ENCODE data around the gene NCKAP5. TPM values are rescaled to one million over a fixed set of nuclear protein-coding genes. Genes with fewer than 3 reads are reported as not detected.

Gene NCKAP5
- total RNA-seq, 1 donor from 2014 or later = 0.46 TPM

GRCh38 chr2:133421516-133422324 is 146.5 kb downstream of the NCKAP5 start:
- Mint-ChIP-seq H3K4me1 (ENCODE audit: unreplicated experiment) (no peaks in the 10 kb centered on the region), H3K27me3 (ENCODE audit: unreplicated experiment) (peaks cover 13% of the 10 kb centered on the region), H3K9me3 (ENCODE audit: unreplicated experiment) (no peaks in the 10 kb centered on the region), H3K4me3 (ENCODE audit: unreplicated experiment) (no peak overlapping the region), H3K36me3 (ENCODE audit: unreplicated experiment) (no peaks in the 10 kb centered on the region), H3K27ac (ENCODE audit: unreplicated experiment) (no peak overlapping the region)
- TF ChIP-seq, protein P1, sequence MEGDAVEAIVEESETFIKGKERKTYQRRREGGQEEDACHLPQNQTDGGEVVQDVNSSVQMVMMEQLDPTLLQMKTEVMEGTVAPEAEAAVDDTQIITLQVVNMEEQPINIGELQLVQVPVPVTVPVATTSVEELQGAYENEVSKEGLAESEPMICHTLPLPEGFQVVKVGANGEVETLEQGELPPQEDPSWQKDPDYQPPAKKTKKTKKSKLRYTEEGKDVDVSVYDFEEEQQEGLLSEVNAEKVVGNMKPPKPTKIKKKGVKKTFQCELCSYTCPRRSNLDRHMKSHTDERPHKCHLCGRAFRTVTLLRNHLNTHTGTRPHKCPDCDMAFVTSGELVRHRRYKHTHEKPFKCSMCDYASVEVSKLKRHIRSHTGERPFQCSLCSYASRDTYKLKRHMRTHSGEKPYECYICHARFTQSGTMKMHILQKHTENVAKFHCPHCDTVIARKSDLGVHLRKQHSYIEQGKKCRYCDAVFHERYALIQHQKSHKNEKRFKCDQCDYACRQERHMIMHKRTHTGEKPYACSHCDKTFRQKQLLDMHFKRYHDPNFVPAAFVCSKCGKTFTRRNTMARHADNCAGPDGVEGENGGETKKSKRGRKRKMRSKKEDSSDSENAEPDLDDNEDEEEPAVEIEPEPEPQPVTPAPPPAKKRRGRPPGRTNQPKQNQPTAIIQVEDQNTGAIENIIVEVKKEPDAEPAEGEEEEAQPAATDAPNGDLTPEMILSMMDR (IDR thresholded peaks at IDR 0.05) = no peak
- no peak for DNase-seq (ENCODE audit: extremely low spot score, unreplicated experiment)

DNA sequence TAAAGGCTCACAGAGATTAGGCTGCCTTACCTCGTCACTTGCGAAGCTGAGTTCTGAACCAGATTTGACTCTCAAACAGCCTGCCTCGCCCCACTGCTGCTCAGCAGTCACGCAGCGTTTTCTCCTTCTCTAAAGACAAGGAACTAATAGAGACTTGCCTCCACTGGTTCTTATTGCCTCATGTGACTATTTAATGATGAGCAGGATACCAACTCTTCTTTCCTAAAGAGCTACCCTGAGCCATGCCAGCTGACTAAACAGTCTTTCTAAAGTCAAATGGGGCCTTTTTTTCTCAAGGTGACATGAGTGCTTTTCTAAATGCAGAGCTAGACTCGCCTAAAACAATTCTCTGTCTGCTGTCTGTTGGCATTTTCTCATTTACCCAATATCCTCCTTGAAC is 147.5 kb downstream of the NCKAP5 start:
- Mint-ChIP-seq H3K27ac (ENCODE audit: unreplicated experiment) (no peak overlapping the region), H3K4me3 (ENCODE audit: unreplicated experiment) (no peak overlapping the region), H3K36me3 (ENCODE audit: unreplicated experiment) (no peaks in the 10 kb centered on the region), H3K27me3 (ENCODE audit: unreplicated experiment) (peaks cover 13% of the 10 kb centered on the region), H3K9me3 (ENCODE audit: unreplicated experiment) (no peaks in the 10 kb centered on the region), H3K4me1 (ENCODE audit: unreplicated experiment) (no peaks in the 10 kb centered on the region)
- TF ChIP-seq, protein P1 (IDR thresholded peaks at IDR 0.05) = no peak
- DNase-seq (ENCODE audit: extremely low spot score, unreplicated experiment) = no peak

- H3K27me3 Mint-ChIP-seq (ENCODE audit: unreplicated experiment) = peaks cover 13% of the 10 kb centered on the region
- no peak overlapping the region for H3K27ac Mint-ChIP-seq (ENCODE audit: unreplicated experiment)
- no peaks in the 10 kb centered on the region for H3K4me1 Mint-ChIP-seq (ENCODE audit: unreplicated experiment)
- no peaks in the 10 kb centered on the region for H3K36me3 Mint-ChIP-seq (ENCODE audit: unreplicated experiment)
- H3K9me3 Mint-ChIP-seq (ENCODE audit: unreplicated experiment) = no peaks in the 10 kb centered on the region
- TF ChIP-seq, protein P1 (IDR thresholded peaks at IDR 0.05) = no peak
- no peak for DNase-seq (ENCODE audit: extremely low spot score, unreplicated experiment)
- no peak overlapping the region for H3K4me3 Mint-ChIP-seq (ENCODE audit: unreplicated experiment)
Measured at GRCh38 chr2:133418671-133419070, 149.6 kb downstream of the NCKAP5 start.

DNA sequence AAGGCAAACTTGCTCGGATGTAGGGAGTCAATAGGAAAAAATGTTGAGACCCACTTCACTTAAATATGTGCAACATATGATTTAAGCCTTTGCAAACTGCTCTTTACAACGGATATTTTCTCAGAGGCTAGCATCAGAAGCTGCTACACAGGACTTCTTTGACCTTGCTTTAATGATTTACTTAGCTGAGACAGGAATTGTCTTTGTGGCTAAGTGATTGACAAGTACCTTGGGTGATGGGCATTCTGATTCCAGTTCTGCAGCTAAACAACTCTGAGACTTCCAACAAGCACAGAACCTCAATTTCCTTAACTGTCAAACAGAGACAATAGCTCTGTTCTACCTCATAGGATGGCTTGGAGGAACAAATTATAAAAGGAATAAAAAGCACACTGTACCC is 150.2 kb downstream of the NCKAP5 start:
- H3K4me3 Mint-ChIP-seq (ENCODE audit: unreplicated experiment) = no peak overlapping the region
- H3K27ac Mint-ChIP-seq (ENCODE audit: unreplicated experiment) = no peak overlapping the region
- TF ChIP-seq, protein P1 (IDR thresholded peaks at IDR 0.05) = no peak
- DNase-seq (ENCODE audit: extremely low spot score, unreplicated experiment) = no peak
- no peaks in the 10 kb centered on the region for H3K9me3 Mint-ChIP-seq (ENCODE audit: unreplicated experiment)
- H3K36me3 Mint-ChIP-seq (ENCODE audit: unreplicated experiment) = no peaks in the 10 kb centered on the region
- H3K27me3 Mint-ChIP-seq (ENCODE audit: unreplicated experiment) = peaks cover 13% of the 10 kb centered on the region
- H3K4me1 Mint-ChIP-seq (ENCODE audit: unreplicated experiment) = no peaks in the 10 kb centered on the region

- no peaks in the 10 kb centered on the region for H3K9me3 Mint-ChIP-seq (ENCODE audit: unreplicated experiment)
- DNase-seq (ENCODE audit: extremely low spot score, unreplicated experiment) = no peak
- no peak overlapping the region for H3K27ac Mint-ChIP-seq (ENCODE audit: unreplicated experiment)
- H3K4me1 Mint-ChIP-seq (ENCODE audit: unreplicated experiment) = no peaks in the 10 kb centered on the region
- no peaks in the 10 kb centered on the region for H3K36me3 Mint-ChIP-seq (ENCODE audit: unreplicated experiment)
- TF ChIP-seq, protein P1 (IDR thresholded peaks at IDR 0.05) = no peak
- H3K4me3 Mint-ChIP-seq (ENCODE audit: unreplicated experiment) = no peak overlapping the region
- peaks cover 9% of the 10 kb centered on the region for H3K27me3 Mint-ChIP-seq (ENCODE audit: unreplicated experiment)
Measured at GRCh38 chr2:133417415-133417814, 150.8 kb downstream of the NCKAP5 start.

Measured in osteocyte (in vitro differentiated cells).